GM19328 (cell line): ENCODE measurements around the gene METTL2B.
A peak's percentile ranks its signal among the peaks of the same experiment; 100 is the strongest.

Experiments
- ATAC-seq: cut with Tn5 transposase; IDR thresholded peaks from one replicate; pipeline ENCODE4 v1.9.1; 2021; ENCODE audit warnings: mild to moderate bottlenecking, moderate library complexity; ENCODE audit not compliant: unreplicated experiment

The METTL2B gene, protein sequence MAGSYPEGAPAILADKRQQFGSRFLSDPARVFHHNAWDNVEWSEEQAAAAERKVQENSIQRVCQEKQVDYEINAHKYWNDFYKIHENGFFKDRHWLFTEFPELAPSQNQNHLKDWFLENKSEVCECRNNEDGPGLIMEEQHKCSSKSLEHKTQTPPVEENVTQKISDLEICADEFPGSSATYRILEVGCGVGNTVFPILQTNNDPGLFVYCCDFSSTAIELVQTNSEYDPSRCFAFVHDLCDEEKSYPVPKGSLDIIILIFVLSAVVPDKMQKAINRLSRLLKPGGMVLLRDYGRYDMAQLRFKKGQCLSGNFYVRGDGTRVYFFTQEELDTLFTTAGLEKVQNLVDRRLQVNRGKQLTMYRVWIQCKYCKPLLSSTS

DNA sequence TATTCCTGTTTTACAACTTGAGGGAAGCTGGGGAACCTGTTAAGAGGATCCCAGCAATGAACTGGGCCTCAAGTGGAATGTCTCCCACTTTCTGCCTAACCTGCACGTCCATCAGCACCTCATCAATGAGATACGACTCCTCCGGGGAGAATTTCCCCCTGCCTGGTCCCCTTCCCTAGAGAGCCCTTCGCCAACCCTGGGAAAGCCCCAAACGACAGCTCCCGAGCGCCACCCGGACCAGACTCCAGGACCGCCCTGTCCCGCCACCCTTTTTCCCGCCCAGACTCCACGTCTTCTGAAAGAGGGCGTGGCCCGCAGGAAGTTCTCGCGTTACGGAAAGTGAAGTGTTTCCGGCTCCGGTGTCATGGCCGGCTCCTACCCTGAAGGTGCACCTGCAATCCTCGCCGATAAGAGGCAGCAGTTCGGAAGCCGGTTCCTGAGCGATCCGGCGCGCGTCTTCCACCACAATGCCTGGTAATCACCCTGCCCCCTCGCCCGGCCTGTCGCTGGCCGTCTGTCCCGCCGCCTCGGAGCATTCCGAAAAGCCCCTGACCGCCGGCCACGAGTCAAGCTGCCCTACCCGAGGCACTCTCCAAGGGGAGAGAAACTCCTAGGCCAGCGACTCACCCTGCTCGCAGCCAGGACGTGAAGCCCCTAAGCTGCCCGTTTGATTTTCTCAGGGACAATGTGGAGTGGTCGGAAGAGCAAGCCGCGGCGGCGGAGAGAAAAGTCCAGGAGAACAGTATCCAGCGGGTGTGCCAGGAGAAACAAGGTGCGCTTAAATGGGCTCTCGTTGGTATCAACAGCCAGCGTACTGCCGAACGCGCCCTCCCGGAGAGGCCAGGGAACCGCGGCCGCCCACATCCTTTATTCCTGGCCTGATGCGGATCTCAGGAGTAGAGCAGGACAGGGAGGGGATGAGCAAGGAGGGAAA, at the start of gene METTL2B:
TSS of gene METTL2B (plus strand) at position 347 of the 934 bp plus-strand sequence. CDS start at position 365, 18 bp downstream.
- peak; percentile 82 for ATAC-seq

DNA sequence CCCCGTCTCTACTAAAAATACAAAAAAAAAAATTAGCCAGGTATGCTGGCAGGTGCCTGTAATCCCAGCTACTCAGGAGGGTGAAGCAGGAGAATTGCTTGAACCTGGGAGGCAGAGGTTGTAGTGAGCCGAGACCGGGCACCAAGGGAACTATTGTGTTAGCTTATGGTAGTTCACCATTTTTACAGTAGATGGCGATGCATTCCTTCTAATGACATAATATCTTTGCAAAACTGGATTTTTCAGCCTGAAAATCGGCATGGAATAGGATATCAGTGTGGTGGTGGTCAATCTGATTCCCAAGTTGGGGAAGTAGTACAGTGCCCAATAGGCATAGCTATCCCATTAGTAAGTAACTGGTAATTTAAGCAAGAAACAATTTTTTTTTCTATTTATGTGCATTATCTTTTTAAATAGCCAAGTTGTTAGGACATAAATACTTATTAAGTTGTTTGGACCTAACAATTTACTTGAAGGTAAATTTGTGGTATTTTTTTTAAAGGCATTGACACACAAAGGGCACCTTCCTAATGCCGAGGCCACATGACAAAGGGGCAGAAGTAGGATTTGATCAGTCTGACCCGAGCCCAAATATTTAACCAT, 49.2 kb upstream of the METTL2B start:
- ATAC-seq, result no peak

DNA sequence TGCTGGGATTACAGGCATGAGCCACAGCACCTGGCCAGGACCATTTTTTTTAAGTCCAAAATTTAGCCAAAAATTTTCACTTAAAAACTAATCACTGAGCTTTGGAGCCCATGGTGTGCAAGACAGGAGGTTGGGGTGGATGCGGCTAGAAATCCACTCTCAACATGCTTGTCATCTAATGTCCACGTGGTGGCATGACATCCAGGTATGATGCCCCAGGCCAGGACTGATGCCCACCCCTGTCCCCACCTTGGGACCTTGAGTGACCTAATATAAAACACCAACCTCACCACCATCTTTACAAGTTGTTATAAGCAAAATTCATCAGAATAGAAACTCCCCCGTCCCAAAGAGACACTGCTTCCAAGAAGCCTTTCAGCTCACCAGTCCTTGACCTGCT, 46.3 kb upstream of the METTL2B start:
- ATAC-seq, result no peak

DNA sequence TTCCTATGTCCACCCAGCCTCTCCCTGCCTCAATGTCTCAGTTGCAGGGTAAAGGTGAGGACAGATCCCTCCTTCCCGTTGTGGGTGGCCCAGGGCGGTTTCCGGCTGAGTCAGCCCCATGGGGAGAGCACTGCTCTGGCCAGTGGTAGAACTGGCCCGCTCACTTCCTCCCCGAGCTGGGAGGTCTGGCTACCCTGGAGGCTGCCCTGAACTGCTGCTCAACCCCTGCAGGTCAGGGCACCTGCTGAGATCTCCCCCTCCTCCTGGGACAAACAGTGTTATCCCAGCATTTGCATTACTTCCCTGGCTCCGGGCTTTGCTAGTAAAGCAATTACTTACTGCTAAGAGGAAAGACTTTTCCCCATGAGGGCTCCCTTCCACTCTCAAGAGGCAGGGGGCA, 45.3 kb upstream of the METTL2B start:
- no peak for ATAC-seq

DNA sequence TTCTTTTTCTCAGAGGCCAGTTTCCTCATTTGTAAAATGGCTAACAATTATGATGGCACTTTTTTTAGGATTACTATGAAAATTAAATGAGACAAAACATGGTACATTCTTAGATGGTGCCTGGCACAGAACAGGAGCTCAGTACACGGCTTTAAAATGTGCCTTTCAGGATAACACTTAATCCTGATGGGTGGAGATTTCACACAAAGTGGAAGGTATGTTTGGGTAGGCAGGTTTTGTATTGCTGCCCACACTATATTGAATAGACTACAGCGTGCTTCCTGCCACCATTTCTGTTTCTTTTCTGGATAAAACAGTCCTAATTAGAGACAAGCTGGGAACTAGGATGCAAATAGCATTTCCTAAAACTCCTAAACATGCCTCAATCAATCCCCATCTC, 44.8 kb upstream of the METTL2B start:
- no peak for ATAC-seq

DNA sequence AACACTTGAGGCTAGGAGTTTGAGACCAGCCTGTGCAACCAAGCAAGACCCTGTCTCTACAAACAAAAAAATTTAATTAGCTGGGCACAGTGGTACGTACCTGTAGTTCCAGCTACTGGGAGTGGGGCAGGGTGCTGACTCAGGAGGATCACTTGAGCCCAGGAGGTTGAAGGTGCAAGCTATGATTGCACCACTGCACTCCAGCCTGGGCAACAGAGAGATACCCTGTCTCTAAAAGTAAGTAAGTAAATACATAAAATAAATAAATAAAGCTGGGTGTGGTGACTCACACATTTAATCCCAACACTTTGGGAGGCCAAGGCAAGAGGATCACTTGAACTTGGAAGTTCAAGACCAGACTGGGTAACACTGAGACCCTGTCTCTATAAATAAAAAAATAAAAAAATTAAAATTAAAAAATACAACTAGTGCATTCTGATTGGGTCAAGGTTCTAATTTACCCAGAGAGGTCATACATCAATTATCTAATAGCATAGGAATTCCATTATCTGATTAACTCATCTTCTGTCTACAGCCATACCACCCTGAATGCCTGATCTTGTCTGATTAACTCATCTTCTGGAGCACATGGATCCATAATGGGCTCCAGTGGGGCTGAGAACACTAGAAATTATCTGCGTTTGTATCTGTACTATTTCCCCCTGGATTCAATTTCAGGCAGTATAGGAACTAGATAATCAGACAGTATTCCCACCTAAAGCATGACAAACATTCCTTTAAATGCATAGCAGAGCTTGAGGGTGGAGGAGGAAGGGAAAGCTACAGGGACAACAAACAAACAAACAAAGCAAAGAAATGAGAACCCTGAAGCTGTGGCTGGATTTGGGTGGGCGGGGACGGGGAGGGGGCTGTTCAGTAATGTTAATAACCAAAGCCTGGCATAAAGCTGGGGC, 41.9 kb upstream of the METTL2B start:
- ATAC-seq, result no peak

DNA sequence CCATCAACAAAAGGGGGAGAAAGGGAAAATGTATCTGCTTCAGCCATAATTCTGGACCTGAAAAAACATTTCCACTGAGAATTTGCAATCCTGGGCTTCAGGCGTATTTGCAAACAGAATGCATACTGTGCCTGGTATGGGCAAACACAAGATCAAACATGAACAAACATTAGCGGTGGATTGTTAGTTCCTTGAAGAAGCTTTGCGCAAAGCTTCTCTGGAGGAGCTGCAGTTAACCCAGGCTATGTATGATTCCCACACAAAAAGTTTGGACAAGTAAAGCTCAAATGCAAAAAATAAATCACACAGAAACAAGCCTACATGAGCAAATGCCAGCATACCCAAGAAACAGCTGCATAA, 41.2 kb upstream of the METTL2B start:
- no peak for ATAC-seq

DNA sequence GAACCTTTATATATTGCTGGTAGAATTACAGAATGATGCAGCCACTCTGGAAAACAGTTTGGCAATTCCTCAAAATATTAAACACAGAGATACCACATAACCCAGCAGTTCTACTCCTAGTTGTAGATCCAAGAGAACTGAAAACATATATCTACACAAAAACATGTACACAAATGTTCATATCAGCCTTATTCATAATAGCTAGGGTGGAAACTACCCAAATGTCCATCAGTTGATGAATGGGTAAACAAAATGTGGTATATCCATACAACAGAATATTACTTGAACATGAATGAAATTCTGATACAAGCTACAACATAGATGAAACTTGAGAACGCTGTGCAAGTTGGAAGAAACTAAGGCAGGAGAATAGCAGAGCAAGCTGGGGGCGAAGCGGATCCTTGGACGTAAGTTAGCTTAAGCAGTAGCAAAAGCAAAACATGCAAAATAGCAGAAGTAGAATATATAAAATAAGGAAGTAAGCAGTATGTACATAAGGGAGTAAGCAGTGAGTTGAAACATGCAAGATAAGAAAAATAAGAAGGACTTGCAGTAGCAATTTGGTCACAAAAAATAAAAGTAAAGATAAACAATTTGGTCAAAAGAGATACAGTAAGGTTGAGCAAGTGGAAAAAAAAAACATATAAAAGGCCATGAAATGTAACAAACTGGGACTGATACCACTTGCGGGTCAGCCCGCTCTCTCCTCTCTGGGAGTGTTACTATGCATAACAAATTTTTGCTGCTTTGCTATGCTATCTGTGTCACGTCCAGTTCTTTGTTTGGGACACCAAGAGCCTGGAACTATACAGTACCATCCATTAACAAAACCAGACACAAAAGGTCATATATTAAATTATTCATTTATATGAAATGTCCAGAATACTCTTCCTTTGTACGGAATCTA, 38.9 kb upstream of the METTL2B start:
- ATAC-seq, result no peak

DNA sequence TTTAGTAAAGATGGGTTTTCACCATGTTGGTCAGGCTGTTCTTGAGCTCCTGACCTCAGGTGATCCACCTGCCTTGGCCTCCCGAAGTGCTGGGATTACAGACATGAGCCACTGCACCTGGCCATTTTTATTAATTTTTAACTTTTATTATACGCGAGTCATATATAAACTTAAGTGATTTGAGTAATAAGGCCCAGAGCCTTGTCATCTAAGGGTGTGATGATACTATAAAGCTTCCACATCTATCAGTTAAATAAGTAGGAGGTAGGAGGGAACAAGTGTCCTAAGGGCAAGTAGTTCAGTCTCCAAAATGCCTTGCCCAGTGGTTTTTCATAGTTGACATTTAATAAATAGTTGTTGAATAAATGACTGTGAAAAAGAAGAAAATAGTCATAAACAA, 34.2 kb upstream of the METTL2B start:
- no peak for ATAC-seq

DNA sequence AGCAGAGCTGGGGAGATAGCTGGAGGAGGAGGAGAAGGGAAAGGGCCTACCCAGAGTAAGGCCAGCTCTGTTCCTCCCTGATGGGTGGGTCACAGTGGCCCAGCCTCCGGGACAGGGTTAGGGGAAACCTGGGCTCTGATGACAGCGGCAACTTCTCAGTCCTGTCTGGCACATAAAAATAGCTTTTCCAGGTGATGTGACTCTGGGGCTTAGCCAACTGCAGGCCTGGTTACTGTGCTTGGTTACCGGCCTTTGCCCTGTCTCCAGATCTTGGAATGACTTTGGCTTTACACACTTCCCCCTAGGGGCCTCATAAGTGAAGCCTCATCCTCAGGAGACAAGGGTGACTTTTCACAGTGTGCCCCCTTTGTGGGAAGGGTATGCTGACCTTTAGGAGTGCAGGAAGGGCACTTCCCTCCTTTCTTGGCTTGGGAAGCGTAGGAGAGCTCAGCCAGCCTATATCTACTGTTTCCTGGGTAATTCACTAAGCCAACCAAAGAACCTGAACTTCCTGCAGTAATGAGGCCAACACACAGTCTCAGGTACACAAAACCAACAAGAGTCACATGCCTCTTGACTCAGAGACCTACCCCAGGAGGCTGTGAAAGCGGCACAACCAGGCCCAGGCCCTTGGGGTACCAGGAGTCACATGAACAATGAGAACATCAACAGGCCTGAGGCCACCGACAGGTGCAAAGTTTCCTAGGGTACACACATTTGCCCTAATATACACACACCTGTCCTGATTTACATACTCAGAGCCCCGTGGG, 32.5 kb upstream of the METTL2B start:
- ATAC-seq, result no peak

DNA sequence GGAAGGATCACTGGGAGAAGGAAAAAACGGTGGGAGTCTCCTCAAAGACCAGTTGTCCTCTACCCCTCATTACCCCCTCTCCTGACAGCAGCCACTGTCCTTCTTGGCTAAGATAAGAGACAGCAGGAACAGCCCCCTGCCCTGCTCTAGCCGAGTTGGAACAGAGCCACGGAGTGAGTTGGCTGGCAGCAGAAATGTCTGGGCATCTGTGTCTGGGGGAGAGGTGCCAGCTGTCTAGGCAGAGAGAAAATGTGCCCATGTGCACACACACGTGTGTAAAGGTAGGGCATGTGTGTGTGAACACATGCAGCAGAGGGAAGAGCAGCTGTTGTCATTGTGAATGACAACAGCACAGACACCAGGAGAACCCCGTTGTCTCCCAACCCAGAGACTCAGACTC, 30.2 kb upstream of the METTL2B start:
- ATAC-seq, result no peak

DNA sequence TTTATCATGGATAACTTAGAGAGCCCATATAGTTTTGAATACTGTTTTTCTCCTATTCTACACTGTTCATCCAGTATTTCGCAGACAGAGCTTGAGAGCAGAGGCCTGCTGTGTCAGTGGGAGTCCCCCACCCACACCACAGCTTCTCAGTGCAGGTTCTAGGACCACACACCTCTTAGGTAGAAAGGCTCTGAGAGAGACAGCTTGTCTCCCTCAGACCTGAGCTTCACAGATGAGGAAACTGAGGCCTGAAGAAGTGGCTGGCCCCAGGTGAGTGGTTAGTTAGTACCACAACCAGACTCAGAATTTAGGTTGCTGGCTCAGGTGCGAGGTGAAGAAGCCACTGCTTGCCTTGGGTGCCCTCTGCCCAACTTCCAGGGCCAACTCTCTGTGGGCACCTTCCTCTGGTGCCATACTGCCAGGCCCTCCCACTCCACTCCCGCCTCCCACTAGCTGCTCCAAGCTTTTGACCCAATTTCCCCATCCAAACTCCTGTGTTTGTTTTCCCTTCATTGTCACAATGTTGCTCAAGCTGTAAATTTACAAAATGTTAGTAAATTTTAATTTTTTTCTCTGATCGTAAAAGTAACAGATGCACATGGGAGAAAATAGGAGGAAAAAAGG, 28.5 kb upstream of the METTL2B start:
- no peak for ATAC-seq

DNA sequence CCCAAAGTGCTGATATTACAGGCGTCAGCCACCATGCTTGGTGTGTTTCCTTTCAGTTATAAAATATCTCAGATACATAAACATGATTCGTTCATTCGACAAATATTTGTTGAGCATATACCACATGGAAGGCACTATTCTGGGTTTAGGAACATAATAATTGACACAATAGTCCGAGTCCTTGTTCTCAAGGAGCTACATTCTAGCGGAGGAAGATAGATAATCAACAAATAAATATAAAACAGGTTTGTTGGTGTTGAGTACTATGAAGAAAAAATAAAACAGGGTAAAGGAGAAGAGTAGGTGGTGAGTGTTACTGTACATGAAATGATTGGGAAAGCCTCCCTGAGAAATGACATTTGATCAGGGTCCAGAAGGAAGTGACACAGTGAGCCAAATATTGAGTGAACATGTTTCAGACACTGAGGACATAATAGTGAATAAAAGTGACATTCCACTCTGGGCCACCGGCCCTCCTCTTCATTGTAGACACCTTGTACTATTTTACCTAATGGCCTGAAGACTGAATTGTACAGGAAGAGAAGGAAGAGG, 27.7 kb upstream of the METTL2B start:
- no peak for ATAC-seq

DNA sequence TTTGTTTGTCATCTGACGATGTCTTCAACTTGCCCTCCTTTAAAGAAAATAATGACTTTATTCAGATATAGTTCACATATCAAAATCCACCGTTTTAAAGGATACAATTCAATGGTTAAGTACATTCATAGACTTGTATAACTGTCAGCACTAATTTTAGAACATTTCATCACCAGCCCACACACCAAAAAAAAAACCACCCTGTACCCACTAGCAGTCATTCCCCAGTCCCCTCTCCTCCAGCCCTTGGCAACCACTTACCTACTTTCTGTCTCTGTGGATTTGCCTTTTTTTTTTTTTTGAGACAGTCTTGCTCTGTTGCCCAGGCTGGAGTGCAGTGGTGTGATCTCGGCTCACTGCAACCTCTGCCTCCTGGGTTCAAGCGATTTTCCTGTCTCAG, 26.1 kb upstream of the METTL2B start:
- no peak for ATAC-seq

DNA sequence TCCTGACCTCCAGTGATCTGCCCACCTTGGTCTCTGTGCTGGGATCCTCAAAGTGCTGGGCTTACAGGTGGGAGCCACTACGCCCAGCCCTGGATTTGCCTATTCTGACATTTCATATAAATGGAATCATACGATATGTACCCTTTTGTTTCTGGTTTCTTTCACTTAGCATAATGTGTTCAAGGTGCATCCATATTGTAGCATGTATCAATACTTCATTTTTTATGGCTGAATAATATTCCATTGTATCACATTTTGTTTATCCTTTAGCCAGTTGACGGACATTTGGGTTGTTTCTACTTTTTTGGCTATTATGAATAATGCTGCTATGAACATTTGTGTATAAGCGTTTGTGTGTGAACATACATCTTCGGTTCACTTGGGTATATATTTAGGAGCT, 25.6 kb upstream of the METTL2B start:
- ATAC-seq, result no peak

DNA sequence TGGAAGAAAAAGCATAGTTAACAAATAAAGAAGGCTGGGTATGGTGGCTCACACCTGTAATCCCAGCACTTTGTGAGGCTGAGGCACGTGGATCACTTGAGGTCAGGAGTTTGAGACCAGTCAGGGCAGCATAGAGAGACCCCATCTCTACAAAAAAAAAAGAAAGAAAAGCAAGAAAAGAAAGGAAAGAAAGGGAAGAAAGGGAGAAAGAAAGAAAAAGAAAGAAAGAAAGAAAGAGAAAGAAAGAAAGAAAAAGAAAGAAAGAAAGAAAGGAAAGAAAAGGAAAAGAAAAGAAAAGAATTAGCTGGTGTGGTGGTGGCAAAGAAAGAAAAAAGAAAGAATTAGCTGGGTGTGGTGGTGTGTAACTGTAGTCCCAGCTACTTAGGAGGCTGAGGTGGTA, 24.0 kb upstream of the METTL2B start:
- no peak for ATAC-seq

DNA sequence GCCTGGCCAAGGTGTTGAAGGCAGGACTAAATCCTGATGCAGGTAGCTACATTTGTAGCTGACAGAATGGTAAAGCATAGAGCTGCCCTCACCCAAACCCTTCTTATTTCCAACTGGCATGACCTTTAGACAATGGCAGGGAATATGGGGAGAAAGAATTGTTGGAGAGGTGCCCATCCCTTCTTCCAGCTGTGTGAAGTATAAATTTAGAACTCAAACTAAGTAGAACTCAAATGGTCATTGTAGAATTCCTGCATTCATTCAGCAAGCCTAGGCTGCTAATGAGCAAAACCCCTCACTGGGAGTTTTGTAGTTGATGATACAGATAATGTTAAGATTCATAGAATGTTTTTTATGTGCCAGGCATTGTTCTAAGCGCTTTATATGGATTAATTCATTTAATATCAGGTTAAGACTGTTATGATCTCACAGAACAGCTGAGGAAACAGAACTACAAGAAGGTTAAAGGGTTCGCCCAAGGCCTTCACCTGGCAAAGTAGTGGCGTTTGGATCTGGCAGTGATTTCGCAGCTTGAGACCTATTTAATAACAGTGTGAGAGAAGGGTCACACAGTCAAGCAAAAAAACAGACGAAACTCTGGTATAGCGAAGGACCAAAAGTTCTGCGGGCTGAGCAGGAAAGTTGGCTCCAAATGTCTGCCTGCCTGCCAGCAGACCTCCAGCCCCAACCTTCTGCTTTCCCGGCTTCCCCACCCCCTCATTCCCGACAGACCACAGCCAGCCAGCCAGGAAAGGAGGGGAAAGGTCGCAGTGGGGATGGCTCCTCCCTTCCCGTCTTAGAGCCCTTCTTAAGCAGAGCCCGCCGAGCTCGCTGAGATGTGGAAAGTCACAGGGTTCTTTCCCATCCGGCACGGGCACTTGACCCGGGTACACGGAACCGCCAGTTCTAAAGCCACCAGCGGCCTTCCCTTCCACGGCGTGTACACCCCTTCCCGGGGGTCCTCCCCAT, 22.4 kb upstream of the METTL2B start:
- ATAC-seq, result no peak
